AG09319 (cell line): ENCODE measurements around the gene NT5C1A.

Experiments used
- DNase-seq: peaks from one replicate; pipeline ENCODE4 v3.0.0-alpha.2; 2010; ENCODE audit warnings: low read depth; ENCODE audit errors: extremely low read depth
- TF ChIP-seq, protein P1 (sequence below): IDR thresholded peaks from 2 replicates; pipeline ENCODE4 v1.5.1; 2011; ENCODE audit warnings: low read depth, mild to moderate bottlenecking, inconsistent platforms, low read length, moderate library complexity

NT5C1A gene

GRCh38 chr1:39676948-39677548, 5.1 kb upstream of the NT5C1A start:
- TF ChIP-seq, protein P1, sequence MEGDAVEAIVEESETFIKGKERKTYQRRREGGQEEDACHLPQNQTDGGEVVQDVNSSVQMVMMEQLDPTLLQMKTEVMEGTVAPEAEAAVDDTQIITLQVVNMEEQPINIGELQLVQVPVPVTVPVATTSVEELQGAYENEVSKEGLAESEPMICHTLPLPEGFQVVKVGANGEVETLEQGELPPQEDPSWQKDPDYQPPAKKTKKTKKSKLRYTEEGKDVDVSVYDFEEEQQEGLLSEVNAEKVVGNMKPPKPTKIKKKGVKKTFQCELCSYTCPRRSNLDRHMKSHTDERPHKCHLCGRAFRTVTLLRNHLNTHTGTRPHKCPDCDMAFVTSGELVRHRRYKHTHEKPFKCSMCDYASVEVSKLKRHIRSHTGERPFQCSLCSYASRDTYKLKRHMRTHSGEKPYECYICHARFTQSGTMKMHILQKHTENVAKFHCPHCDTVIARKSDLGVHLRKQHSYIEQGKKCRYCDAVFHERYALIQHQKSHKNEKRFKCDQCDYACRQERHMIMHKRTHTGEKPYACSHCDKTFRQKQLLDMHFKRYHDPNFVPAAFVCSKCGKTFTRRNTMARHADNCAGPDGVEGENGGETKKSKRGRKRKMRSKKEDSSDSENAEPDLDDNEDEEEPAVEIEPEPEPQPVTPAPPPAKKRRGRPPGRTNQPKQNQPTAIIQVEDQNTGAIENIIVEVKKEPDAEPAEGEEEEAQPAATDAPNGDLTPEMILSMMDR, result no peak
- no peak for DNase-seq

DNA sequence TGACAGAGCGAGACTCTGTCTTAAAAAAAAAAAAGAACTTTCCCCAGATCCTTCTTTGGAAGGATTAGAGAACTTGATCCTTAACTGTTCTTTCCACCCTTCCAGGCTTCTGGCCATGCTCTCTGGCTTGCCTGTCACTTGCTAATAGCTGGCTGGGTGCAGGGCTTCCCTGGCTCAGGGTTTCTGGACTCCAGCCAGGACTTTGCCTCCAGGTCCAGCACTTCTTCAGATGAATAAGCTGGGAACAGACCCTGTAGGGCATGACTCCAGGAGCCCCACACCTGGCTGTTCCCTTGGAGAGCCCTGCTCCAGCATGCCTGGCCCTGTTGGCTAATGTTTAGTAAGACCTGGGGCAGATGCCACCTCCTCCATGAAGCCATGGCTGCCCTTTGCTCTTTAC, 3.3 kb upstream of the NT5C1A start:
- TF ChIP-seq, protein P1, result no peak
- DNase-seq, result no peak

GRCh38 chr1:39673215-39673614, 1.3 kb upstream of the NT5C1A start:
- DNase-seq, result no peak
- TF ChIP-seq, protein P1, result no peak

DNA sequence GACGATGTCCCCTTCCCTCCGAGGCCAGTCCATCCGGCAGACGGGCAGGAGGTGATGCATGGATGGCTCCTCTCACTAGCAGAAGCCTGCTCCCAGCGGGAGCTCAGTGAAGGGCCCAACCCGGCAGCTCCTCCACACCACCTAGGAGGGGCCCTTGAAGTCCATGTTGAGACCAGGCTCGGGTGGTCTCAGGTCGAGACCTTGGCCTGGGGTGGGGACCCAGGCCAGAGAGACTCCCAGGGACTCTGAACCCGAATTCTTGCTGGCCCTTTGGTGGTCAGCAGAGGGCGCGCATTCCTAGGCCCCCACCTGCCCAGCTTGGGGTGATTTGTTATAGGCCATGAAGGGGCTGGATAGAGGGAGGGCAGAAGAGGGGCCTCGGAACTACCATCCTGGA, 642 bp upstream of the NT5C1A start:
- TF ChIP-seq, protein P1, result peak; percentile 39
- no peak for DNase-seq

- TF ChIP-seq, protein P1, result no peak
- DNase-seq, result no peak
Measured at GRCh38 chr1:39671433-39671792, 494 bp downstream of the NT5C1A start.

- TF ChIP-seq, protein P1, result no peak
- DNase-seq, result no peak
Measured at GRCh38 chr1:39670689-39671088, 1.2 kb downstream of the NT5C1A start.

GRCh38 chr1:39668894-39669293, 3.0 kb downstream of the NT5C1A start:
- TF ChIP-seq, protein P1, result no peak
- DNase-seq, result no peak
